IMR-90 (cell line): ENCODE results near the gene HOXB6.

ENCODE experiments used
- CEBPB ChIP-seq: IDR thresholded peaks from 2 replicates; pipeline ENCODE4 v1.6.1; 2012; ENCODE audit warnings: low read depth, low read length, improper control_type of control experiment
- CTCF ChIP-seq: conservative IDR thresholded peaks from 2 replicates; pipeline ENCODE4 v1.5.1; 2012; ENCODE audit warnings: mild to moderate bottlenecking, low read depth, low read length, improper control_type of control experiment
- FOS ChIP-seq: fragments of 150-350 bp; IDR thresholded peaks from 2 replicates; pipeline ENCODE4 v1.6.1; 2016; ENCODE audit warnings: low read depth, low read length
- MXI1 ChIP-seq: IDR thresholded peaks from 2 replicates; pipeline ENCODE4 v1.6.1; 2012; ENCODE audit warnings: low read depth, mild to moderate bottlenecking, low read length, moderate library complexity, borderline replicate concordance
- POLR2A ChIP-seq: IDR thresholded peaks from 2 replicates; pipeline ENCODE4 v1.6.1; 2012; ENCODE audit warnings: mild to moderate bottlenecking, low read depth, low read length
- RCOR1 ChIP-seq: IDR thresholded peaks from 2 replicates; pipeline ENCODE4 v1.6.1; 2012; ENCODE audit warnings: mild to moderate bottlenecking, low read length, improper control_type of control experiment; ENCODE audit not compliant: insufficient replicate concordance
- USF2 ChIP-seq: fragments of 150-350 bp; IDR thresholded peaks from 2 replicates; pipeline ENCODE4 v1.6.1; 2017; ENCODE audit warnings: mild to moderate bottlenecking, antibody characterized with exemption, low read length, low read depth

- TF ChIP-seq MXI1 = no peak
- TF ChIP-seq CTCF = no peak
- TF ChIP-seq CEBPB = peak; percentile 65
- no peak for TF ChIP-seq RCOR1
- no peak for TF ChIP-seq FOS
- TF ChIP-seq POLR2A = no peak
- no peak for TF ChIP-seq USF2
These were observed 21.7 kb upstream of the HOXB6 start, which contains the start of gene HOXB9 for GRCh38 chr17:48626245-48627117.
